Ammon's horn (tissue), 1 donor: ENCODE measurements around the gene MAPK8IP1.
"Not testable (repeated sequence)": the region's sequence is repeated elsewhere in the genome, so short reads cannot be mapped to it uniquely, and the experiment has no call there.

ENCODE experiments used
- DNase-seq: peaks from one replicate; pipeline ENCODE4 v3.0.0-alpha.2; 2016; ENCODE audit warnings: low spot score

Gene MAPK8IP1

GRCh38 chr11:45890886-45891550, 5.6 kb downstream of the MAPK8IP1 start:
- no peak for DNase-seq

- no peak for DNase-seq
These were observed 7.4 kb downstream of the MAPK8IP1 start for GRCh38 chr11:45892856-45893255.

GRCh38 chr11:45894555-45895247, 9.2 kb downstream of the MAPK8IP1 start:
- peak; percentile 66 for DNase-seq

- DNase-seq = no peak
These were observed 10.3 kb downstream of the MAPK8IP1 start for GRCh38 chr11:45895553-45896259.

- peak; percentile 46 for DNase-seq
These were observed 11.1 kb downstream of the MAPK8IP1 start for GRCh38 chr11:45896422-45896984.

- DNase-seq = no peak
These were observed 12.1 kb downstream of the MAPK8IP1 start for GRCh38 chr11:45897556-45897955.

GRCh38 chr11:45899086-45899447, 13.6 kb downstream of the MAPK8IP1 start:
- DNase-seq = no peak

- peak; percentile 96 for DNase-seq
These were observed 14.2 kb downstream of the MAPK8IP1 start for GRCh38 chr11:45899448-45900174.

- DNase-seq = not testable (repeated sequence)
These were observed 14.8 kb downstream of the MAPK8IP1 start for GRCh38 chr11:45900175-45900800.

GRCh38 chr11:45900916-45901617, 15.6 kb downstream of the MAPK8IP1 start:
- peak; percentile 75 for DNase-seq

GRCh38 chr11:45901626-45902025, 16.2 kb downstream of the MAPK8IP1 start:
- peak; percentile 94 for DNase-seq

GRCh38 chr11:45902452-45903380, 17.3 kb downstream of the MAPK8IP1 start:
- DNase-seq = no peak

- DNase-seq = no peak
These were observed 19.0 kb downstream of the MAPK8IP1 start for GRCh38 chr11:45904309-45904915.

GRCh38 chr11:45905095-45905494, 19.6 kb downstream of the MAPK8IP1 start:
- no peak for DNase-seq

- DNase-seq = not testable (repeated sequence)
These were observed 20.1 kb downstream of the MAPK8IP1 start for GRCh38 chr11:45905576-45905975.

- no peak for DNase-seq
These were observed 20.7 kb downstream of the MAPK8IP1 start for GRCh38 chr11:45906096-45906682.

- DNase-seq = no peak
These were observed 21.6 kb downstream of the MAPK8IP1 start, which contains the start of gene FREY1 for GRCh38 chr11:45906965-45907611. Gene FREY1, minus strand, starts transcription at chr11:45907271. Its CDS starts 26 bp downstream, at chr11:45907245.

- no peak for DNase-seq
These were observed 22.5 kb downstream of the MAPK8IP1 start for GRCh38 chr11:45907911-45908370.
